ENCODE results near the gene RBP5.

The RBP5 gene

GRCh38 chr12:7099290-7099996 is 29.2 kb downstream of the RBP5 start:
- DNase-seq: no peak

GRCh38 chr12:7096979-7097378 is 31.7 kb downstream of the RBP5 start:
- no peak for DNase-seq

- DNase-seq: no peak
Measured at GRCh38 chr12:7096006-7096932, 32.4 kb downstream of the RBP5 start.

GRCh38 chr12:7093892-7094291 is 34.8 kb downstream of the RBP5 start:
- no peak for DNase-seq

- no peak for DNase-seq
Measured at GRCh38 chr12:7093486-7093885, 35.2 kb downstream of the RBP5 start.

- no peak for DNase-seq
Measured at GRCh38 chr12:7092986-7093460, 35.7 kb downstream of the RBP5 start.

GRCh38 chr12:7092229-7092985 is 36.3 kb downstream of the RBP5 start, which contains the start of gene C1R:
TSS of gene C1R (minus strand) at chr12:7092445. CDS start at chr12:7092388, 57 bp downstream.
- DNase-seq: peak; percentile 90

- DNase-seq: no peak
Measured at GRCh38 chr12:7091660-7092228, 36.9 kb downstream of the RBP5 start.

GRCh38 chr12:7091171-7091570 is 37.5 kb downstream of the RBP5 start:
- no peak for DNase-seq

GRCh38 chr12:7090222-7090998 is 38.3 kb downstream of the RBP5 start:
- DNase-seq: peak; percentile 43

GRCh38 chr12:7089196-7089871 is 39.4 kb downstream of the RBP5 start:
- no peak for DNase-seq

- DNase-seq: no peak
Measured at GRCh38 chr12:7083125-7083524, 45.6 kb downstream of the RBP5 start.

GRCh38 chr12:7081037-7081436 is 47.7 kb downstream of the RBP5 start:
- no peak for DNase-seq

GRCh38 chr12:7079826-7080125 is 48.9 kb downstream of the RBP5 start:
- no peak for DNase-seq

GRCh38 chr12:7078163-7078562 is 50.5 kb downstream of the RBP5 start:
- no peak for DNase-seq

- DNase-seq: no peak
Measured at GRCh38 chr12:7076493-7076892, 52.2 kb downstream of the RBP5 start.

- DNase-seq: no peak
Measured at GRCh38 chr12:7075939-7076338, 52.8 kb downstream of the RBP5 start.

GRCh38 chr12:7075518-7075917 is 53.2 kb downstream of the RBP5 start:
- DNase-seq: no peak

GRCh38 chr12:7073946-7074345 is 54.7 kb downstream of the RBP5 start:
- no peak for DNase-seq

Measured in eye (tissue), 1 donor.